ENCODE results near the gene FGF23. TPM values are rescaled to one million over a fixed set of nuclear protein-coding genes. Genes with fewer than 3 reads are reported as not detected.

Gene FGF23
- total RNA-seq, 1 donor from 2014 or later, result 0.25 TPM

- DNase-seq (ENCODE audit: low spot score) (no peak), ATAC-seq (no peak)
Measured at GRCh38 chr12:4386801-4387200, 7.3 kb upstream of the FGF23 start.

- ATAC-seq, result peak; percentile 29
- DNase-seq (ENCODE audit: low spot score), result no peak
Measured at GRCh38 chr12:4383304-4383865, 3.9 kb upstream of the FGF23 start.

- ATAC-seq, result no peak
- DNase-seq (ENCODE audit: low spot score), result no peak
Measured at GRCh38 chr12:4380332-4380731, 820 bp upstream of the FGF23 start.

GRCh38 chr12:4378772-4379171 lies 740 bp downstream of the FGF23 start:
- DNase-seq (ENCODE audit: low spot score), result no peak
- ATAC-seq, result no peak

- no peak for DNase-seq (ENCODE audit: low spot score)
- no peak for ATAC-seq
Measured at GRCh38 chr12:4375449-4375848, 4.1 kb downstream of the FGF23 start.

GRCh38 chr12:4372653-4373052 lies 6.9 kb downstream of the FGF23 start:
- DNase-seq (ENCODE audit: low spot score) (no peak), ATAC-seq (no peak)

GRCh38 chr12:4370265-4370664 lies 9.2 kb downstream of the FGF23 start:
- no peak for ATAC-seq
- no peak for DNase-seq (ENCODE audit: low spot score)

GRCh38 chr12:4369548-4369947 lies 10.0 kb downstream of the FGF23 start:
- ATAC-seq, result no peak
- DNase-seq (ENCODE audit: low spot score), result no peak

GRCh38 chr12:4366090-4366489 lies 13.4 kb downstream of the FGF23 start:
- DNase-seq (ENCODE audit: low spot score) (no peak), ATAC-seq (no peak)

GRCh38 chr12:4356041-4356327 lies 23.5 kb downstream of the FGF23 start:
- no peak for ATAC-seq
- no peak for DNase-seq (ENCODE audit: low spot score)

GRCh38 chr12:4355156-4356040 lies 24.1 kb downstream of the FGF23 start:
- DNase-seq (ENCODE audit: low spot score) (no peak), ATAC-seq (no peak)

- DNase-seq (ENCODE audit: low spot score) (no peak), ATAC-seq (peak; percentile 70)
Measured at GRCh38 chr12:4353785-4354208, 25.7 kb downstream of the FGF23 start.

GRCh38 chr12:4346931-4347330 lies 32.6 kb downstream of the FGF23 start:
- DNase-seq (ENCODE audit: low spot score), result no peak
- no peak for ATAC-seq

- ATAC-seq (no peak), DNase-seq (ENCODE audit: low spot score) (no peak)
Measured at GRCh38 chr12:4331842-4332241, 47.7 kb downstream of the FGF23 start.

GRCh38 chr12:4331221-4331620 lies 48.3 kb downstream of the FGF23 start:
- ATAC-seq (no peak), DNase-seq (ENCODE audit: low spot score) (no peak)

GRCh38 chr12:4330203-4330602 lies 49.3 kb downstream of the FGF23 start:
- DNase-seq (ENCODE audit: low spot score) (no peak), ATAC-seq (no peak)

- DNase-seq (ENCODE audit: low spot score) (no peak), ATAC-seq (no peak)
Measured at GRCh38 chr12:4327293-4327692, 52.2 kb downstream of the FGF23 start.

GRCh38 chr12:4325966-4326365 lies 53.5 kb downstream of the FGF23 start:
- no peak for DNase-seq (ENCODE audit: low spot score)
- no peak for ATAC-seq

GRCh38 chr12:4324366-4324765 lies 55.1 kb downstream of the FGF23 start:
- ATAC-seq (no peak), DNase-seq (ENCODE audit: low spot score) (no peak)

- DNase-seq (ENCODE audit: low spot score) (no peak), ATAC-seq (no peak)
Measured at GRCh38 chr12:4323396-4323795, 56.1 kb downstream of the FGF23 start.

GRCh38 chr12:4322726-4323125 lies 56.8 kb downstream of the FGF23 start:
- DNase-seq (ENCODE audit: low spot score) (no peak), ATAC-seq (no peak)

GRCh38 chr12:4320853-4321701 lies 58.4 kb downstream of the FGF23 start, which contains the start of gene TIGAR:
TSS of gene TIGAR (plus strand) at chr12:4321213. CDS start at chr12:4321272, 59 bp downstream.
- DNase-seq (ENCODE audit: low spot score) (peak; percentile 94), ATAC-seq (peak; percentile 99)
